ENCODE results near the gene EYS. TPM values are rescaled to one million over a fixed set of nuclear protein-coding genes. Genes with fewer than 3 reads are reported as not detected.

EYS gene
- under 0.01 TPM for total RNA-seq

GRCh38 chr6:65707126-65707826, at the start of gene EYS:
EYS (minus strand) TSS chr6:65707226; CDS start chr6:65495410, 211,816 bp downstream.
- DNase-seq (ENCODE audit: low read depth in 2 of 3, low spot score in 2 of 3) = no peak

GRCh38 chr6:65746302-65746701, 39.3 kb upstream of the EYS start:
- DNase-seq (ENCODE audit: low read depth in 2 of 3, low spot score in 2 of 3) = no peak

- DNase-seq (ENCODE audit: low read depth in 2 of 3, low spot score in 2 of 3) = no peak
These were observed 38.6 kb upstream of the EYS start for GRCh38 chr6:65745614-65746013.

GRCh38 chr6:65728879-65729479, 22.0 kb upstream of the EYS start:
- no peak for DNase-seq (ENCODE audit: low read depth in 2 of 3, low spot score in 2 of 3)

- peak in 1 of 3 donors; percentile 13 for DNase-seq (ENCODE audit: low read depth in 2 of 3, low spot score in 2 of 3)
These were observed 12.1 kb upstream of the EYS start for GRCh38 chr6:65719101-65719500.

DNA sequence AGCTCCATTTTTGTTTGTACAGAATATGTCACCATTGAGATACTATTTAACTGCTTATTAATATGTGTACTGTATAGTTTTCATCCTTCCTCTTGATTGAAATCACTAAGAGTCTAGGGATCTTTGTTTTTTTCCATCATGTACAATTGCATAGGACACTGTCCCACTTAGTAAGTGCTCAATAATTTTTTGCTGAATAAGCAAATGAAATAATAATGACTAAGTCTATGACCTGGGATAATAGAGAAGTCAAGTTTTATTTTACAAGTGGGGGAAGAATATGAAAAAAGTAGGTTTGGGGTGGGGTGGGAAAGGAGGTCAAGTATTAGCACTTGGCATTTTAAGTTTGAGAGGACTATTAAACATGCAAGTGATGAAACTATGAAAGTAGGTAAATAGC, 4.5 kb upstream of the EYS start:
- DNase-seq (ENCODE audit: low read depth in 2 of 3, low spot score in 2 of 3) = no peak

- DNase-seq (ENCODE audit: low read depth in 2 of 3, low spot score in 2 of 3) = no peak
These were observed 2.2 kb upstream of the EYS start for GRCh38 chr6:65709099-65709830.

DNA sequence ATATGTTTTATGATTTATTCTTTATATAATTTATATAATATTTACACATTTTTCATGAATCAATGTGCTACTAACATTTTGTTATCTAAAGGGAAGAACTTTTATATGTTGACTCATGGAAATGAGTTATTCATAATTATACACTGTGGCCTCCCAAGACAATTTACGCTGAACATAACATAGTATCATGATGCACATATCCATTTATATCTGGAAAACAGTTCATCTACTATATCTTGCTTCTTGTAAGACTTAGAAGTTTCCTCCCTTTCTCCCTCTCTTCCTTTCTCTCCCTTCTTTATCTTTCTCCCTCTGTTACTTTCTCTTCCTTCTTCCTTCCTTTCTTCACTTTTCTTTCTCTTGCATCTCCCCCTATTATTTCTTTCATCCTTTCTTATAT, 1.1 kb upstream of the EYS start:
- DNase-seq (ENCODE audit: low read depth in 2 of 3, low spot score in 2 of 3) = no peak

DNA sequence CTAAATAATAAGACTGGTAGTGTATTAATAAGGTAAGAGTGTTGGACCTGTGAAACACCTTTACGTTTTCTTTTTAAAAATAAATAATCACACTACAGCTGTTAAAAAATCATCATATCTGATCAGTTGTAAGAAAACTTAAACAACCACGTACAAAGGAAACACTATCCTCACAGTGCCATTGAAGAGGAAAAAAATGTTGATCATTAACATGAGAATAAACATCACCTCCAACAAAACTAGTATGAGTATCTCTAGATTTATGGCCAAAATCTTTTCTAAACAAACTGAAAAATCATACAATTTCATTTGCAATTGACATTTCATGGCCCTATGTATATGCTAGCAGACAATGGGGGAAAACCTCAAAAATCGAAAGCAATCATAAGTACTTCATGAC, 590 bp downstream of the EYS start:
- no peak for DNase-seq (ENCODE audit: low read depth in 2 of 3, low spot score in 2 of 3)

DNA sequence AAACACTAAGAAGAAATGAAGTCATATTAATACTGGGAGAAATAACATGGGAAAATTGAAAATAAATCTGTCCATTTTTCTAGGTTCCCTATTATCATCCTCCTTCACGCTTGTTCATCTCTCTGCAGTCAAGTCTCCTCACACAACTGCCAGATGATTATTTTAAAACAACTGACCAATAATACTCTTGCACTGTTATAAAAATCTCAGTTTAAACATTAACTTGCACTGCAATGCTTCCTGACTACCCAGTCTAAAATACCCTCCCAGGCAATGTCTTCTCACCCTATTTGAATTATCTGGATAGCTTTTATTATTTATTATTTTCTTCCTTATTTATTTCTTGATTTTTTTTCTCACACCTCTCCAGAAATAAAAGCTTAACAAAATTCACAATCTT, 5.7 kb downstream of the EYS start:
- no peak for DNase-seq (ENCODE audit: low read depth in 2 of 3, low spot score in 2 of 3)

- peak in 1 of 3 donors; percentile 22 for DNase-seq (ENCODE audit: low read depth in 2 of 3, low spot score in 2 of 3)
These were observed 6.5 kb downstream of the EYS start for GRCh38 chr6:65700561-65700960.

DNA sequence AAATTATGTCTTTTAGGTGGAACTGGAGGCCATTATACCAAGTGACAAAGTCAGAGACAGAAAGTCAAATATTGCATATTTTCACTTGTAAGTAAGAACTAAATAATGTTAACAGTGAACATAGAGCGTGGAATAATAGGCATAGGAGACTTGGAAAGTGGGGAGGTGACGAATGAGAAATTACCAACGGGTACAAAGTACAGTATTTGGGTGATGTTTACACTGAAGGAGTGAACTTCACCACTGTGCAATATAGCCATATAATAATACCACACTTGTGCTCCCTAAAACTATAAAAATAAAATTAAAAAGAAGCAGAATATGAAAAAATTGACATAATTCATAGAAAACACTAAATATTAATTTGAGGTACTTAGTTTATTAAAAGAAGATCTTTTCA, 14.9 kb downstream of the EYS start:
- DNase-seq (ENCODE audit: low read depth in 2 of 3, low spot score in 2 of 3) = no peak

- DNase-seq (ENCODE audit: low read depth in 2 of 3, low spot score in 2 of 3) = no peak
These were observed 26.8 kb downstream of the EYS start for GRCh38 chr6:65680232-65680631.

- DNase-seq (ENCODE audit: low read depth in 2 of 3, low spot score in 2 of 3) = no peak
These were observed 35.1 kb downstream of the EYS start for GRCh38 chr6:65671922-65672321.

GRCh38 chr6:65667916-65668656, 38.9 kb downstream of the EYS start:
- no peak for DNase-seq (ENCODE audit: low read depth in 2 of 3, low spot score in 2 of 3)

DNA sequence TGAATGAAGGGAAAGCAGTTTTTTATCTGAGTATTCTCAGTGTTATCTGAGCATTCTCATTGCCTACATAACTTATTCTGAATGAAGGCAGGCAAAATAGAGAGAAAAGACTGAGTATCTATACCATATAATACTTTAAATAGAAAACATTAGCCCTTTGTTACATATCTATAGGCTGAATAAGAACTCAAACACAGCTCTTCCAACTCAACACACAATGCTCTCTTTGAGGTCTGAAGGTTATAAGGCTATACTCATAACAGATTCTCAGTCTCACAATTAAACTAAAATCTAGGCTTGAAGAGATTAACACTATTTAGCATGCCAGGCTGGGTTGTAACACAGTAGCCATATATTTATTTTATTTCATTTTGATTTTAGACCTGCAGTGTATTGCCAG, 56.9 kb downstream of the EYS start:
- DNase-seq (ENCODE audit: low read depth in 2 of 3, low spot score in 2 of 3) = no peak

GRCh38 chr6:65649392-65649791, 57.6 kb downstream of the EYS start:
- no peak for DNase-seq (ENCODE audit: low read depth in 2 of 3, low spot score in 2 of 3)

GRCh38 chr6:65646544-65646943, 60.5 kb downstream of the EYS start:
- DNase-seq (ENCODE audit: low read depth in 2 of 3, low spot score in 2 of 3) = peak in 1 of 3 donors; percentile 4

- no peak for DNase-seq (ENCODE audit: low read depth in 2 of 3, low spot score in 2 of 3)
These were observed 64.2 kb downstream of the EYS start for GRCh38 chr6:65642776-65643175.

DNA sequence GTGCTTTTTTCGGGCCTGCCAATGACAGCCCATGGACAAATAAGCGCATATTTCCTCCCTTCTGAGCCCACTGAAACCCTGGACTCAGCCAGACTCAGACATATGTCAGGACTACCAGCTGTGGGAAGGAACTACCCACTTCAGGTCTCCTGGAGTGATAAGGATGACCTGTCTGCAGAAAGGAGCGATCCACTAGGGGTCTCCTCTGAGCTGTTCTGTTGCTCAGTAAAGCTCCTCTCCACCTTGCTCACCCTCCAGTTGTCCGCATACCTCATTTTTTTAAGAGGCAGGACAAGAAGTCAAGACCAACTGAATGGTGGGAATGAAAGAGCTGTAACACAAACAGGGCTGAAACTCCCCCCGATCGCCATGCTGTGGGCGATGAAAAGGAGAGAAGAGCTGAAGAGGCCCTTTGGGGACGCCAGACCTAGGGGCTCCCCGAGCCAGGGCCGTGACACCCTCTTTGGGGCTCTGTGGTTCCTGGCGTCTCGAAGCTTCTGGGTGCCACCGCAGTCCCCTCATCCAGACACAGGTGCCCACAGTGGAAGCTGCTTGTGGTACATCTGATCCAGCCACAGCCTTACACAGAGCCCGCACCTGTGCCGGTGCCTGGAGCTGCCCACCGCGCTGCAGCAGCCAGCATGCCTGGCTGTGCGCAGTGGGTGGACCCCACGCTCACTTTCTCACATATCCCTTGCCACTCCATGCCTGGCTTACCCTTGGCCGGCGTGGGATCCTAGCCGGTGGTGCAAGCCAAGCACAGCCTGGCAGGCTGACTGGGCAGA, 68.8 kb downstream of the EYS start:
- DNase-seq (ENCODE audit: low read depth in 2 of 3, low spot score in 2 of 3) = no peak

Measured in hematopoietic multipotent progenitor cell (in vitro differentiated cells).